Pancreas (tissue), 10 donors: Measurements from ENCODE around the gene OR4N2. TPM values are rescaled to one million over a fixed set of nuclear protein-coding genes. Genes with fewer than 3 reads are reported as not detected.
"Not testable (repeated sequence)": the region's sequence is repeated elsewhere in the genome, so short reads cannot be mapped to it uniquely, and the experiment has no call there.

Source experiments
- ATAC-seq, 4 donors: fragments of 200-7000 bp; cut with Tn5 transposase; one replicate each; pipeline versions ENCODE4 v1.8.0 to v1.9.1; 2020; ENCODE audit warnings: mild to moderate bottlenecking in 4 of 4, moderate library complexity in 4 of 4
- DNase-seq, 6 donors: peaks; one replicate each; pipeline ENCODE4 v3.0.0-alpha.2; 2020
- FAIRE-seq: peaks from 2 replicates; lab custom pipeline; 2012; peaks lifted over from hg19 to GRCh38; lab: Jason Lieb, UNC
- H3K27ac ChIP-seq, 4 donors: fragments of 200-600 bp; sonication (generic); 1 replicate in 3 of 4; 2 replicates in 1 of 4; pipeline versions ENCODE4 v1.5.0 to v1.8.0; 2020
- H3K27me3 ChIP-seq, 4 donors: fragments of 200-600 bp; one replicate each; pipeline ENCODE4 v1.8.0; 2021
- H3K36me3 ChIP-seq, 3 donors: fragments of 200-600 bp; sonication (generic) in 1 of 3; one replicate each; pipeline versions ENCODE4 v1.5.0 to v1.8.0; 2020 to 2021
- H3K4me1 ChIP-seq, 3 donors: fragments of 200-600 bp; one replicate each; pipeline ENCODE4 v1.8.0; 2021
- H3K4me3 ChIP-seq, 4 donors: fragments of 200-600 bp; sonication (generic) in 2 of 4; one replicate each; pipeline versions ENCODE4 v1.5.0 to v1.8.0; 2020 to 2021
- H3K9me3 ChIP-seq, 4 donors: fragments of 200-600 bp; one replicate each; pipeline ENCODE4 v1.8.0; 2021
- CTCF ChIP-seq, 4 donors: fragments of 200-600 bp; sonication (generic) in 3 of 4; IDR thresholded peaks; one replicate each; pipeline versions ENCODE4 v1.5.0 to v1.8.0; 2021; ENCODE audit warnings: antibody characterized with exemption in 4 of 4
- WGBS, 2 donors: extraction: QIAGEN DNeasy Blood & Tissue Kit; methylation state at CpG; one replicate each; pipeline ENCODE4 v1.1.7; 2013; 5-methylcytosine and 5-hydroxymethylcytosine counted together
- intact Hi-C, 3 donors: fragments of 100-400 bp; cut with DNase I; formaldehyde crosslinking; loops; one replicate each; pipeline versions ENCODE4 v1.11.1 to v1.14.2; 2022
- polyA plus RNA-seq, 2 donors: library from polyadenylated mRNA; stranded (reverse); fragments of 200-250 nt; gene quantifications; one replicate each; pipeline ENCODE4 v1.2.3, GENCODE V29; 2013
- total RNA-seq, 6 donors: library from RNA; stranded (reverse); fragmentation: NEBNext Ultra II Directional in 4 of 6; extraction: Animal tissue kit (Norgen Biotek cat#: 25700) in 4 of 6; gene quantifications; one replicate each; pipeline versions ENCODE4 v1.2.1 to v1.2.4, GENCODE V29; 2021 to 2023
- donor health status: healthy with polysubstance abuse.
- donor health status: DM: no; HTN: no; CAD: no; lungs with moderate emphysema.
- donor health status: DM: no; HTN: no; CAD: no.
- donor health status: control.
- donor health status: control.
- donor health status: Bipolar disorder and iron deficiency.
- donor health status: DM: yes; HTN: yes; CAD: no.
- donor health status: DM: no; HTN: no; CAD: no.
- donor health status: DM: no; HTN: no; CAD: no.
- donor health status: DM: yes; HTN: yes; CAD: no.

OR4N2 gene
- total and polyA plus RNA-seq, 8 donors = not detected

- H3K27me3 ChIP-seq, H3K4me1 ChIP-seq, ATAC-seq, H3K4me3 ChIP-seq, FAIRE-seq, DNase-seq, H3K9me3 ChIP-seq, H3K27ac ChIP-seq, intact Hi-C loops, H3K36me3 ChIP-seq: not testable (repeated sequence)
- 41 to 51% methylated on average over 7 of the region's 7 CpGs for WGBS, 2 donors
These were observed 15.4 kb upstream of the OR4N2 start for GRCh38 chr14:19788150-19788549.

- H3K4me1 ChIP-seq, FAIRE-seq, H3K4me3 ChIP-seq, intact Hi-C loops, H3K27ac ChIP-seq, H3K9me3 ChIP-seq, ATAC-seq, H3K36me3 ChIP-seq, H3K27me3 ChIP-seq: not testable (repeated sequence)
- DNase-seq = peak in 1 of 6 donors; percentile 22
- WGBS, 2 donors = 46 to 67% methylated on average over 10 of the region's 10 CpGs
These were observed 7.0 kb upstream of the OR4N2 start for GRCh38 chr14:19796520-19797108.

- Histone ChIP-seq H3K27ac (no peak overlapping the region), H3K9me3 (no peaks in the 10 kb centered on the region), H3K4me1 (no peaks in the 10 kb centered on the region), H3K27me3 (no peaks in the 10 kb centered on the region), H3K36me3 (no peaks in the 10 kb centered on the region), H3K4me3 (no peak overlapping the region)
- 69 to 77% methylated on average over 5 of the region's 5 CpGs for WGBS, 2 donors
- FAIRE-seq (no peak), ATAC-seq (peak in 1 of 4 donors; percentile 19), DNase-seq (peak in 1 of 6 donors; percentile 70)
- no peak for TF ChIP-seq CTCF (IDR thresholded peaks at IDR 0.05)
- intact Hi-C loops = no loop called here
These were observed 3.7 kb upstream of the OR4N2 start for GRCh38 chr14:19799880-19800279.

- H3K27me3 ChIP-seq = no peaks in the 10 kb centered on the region
- no peak overlapping the region for H3K4me3 ChIP-seq
- H3K36me3 ChIP-seq = no peaks in the 10 kb centered on the region
- no peak for TF ChIP-seq CTCF (IDR thresholded peaks at IDR 0.05)
- no peaks in the 10 kb centered on the region for H3K9me3 ChIP-seq
- FAIRE-seq = no peak
- intact Hi-C loops = no loop called here
- WGBS, 2 donors = 66 to 70% methylated on average over 17 of the region's 17 CpGs
- no peak overlapping the region for H3K27ac ChIP-seq
- DNase-seq = peak in 1 of 6 donors; percentile 69
- ATAC-seq = peak in 2 of 4 donors; percentile 17 to 29
- no peaks in the 10 kb centered on the region for H3K4me1 ChIP-seq
These were observed 3.1 kb upstream of the OR4N2 start for GRCh38 chr14:19800282-19801117.

GRCh38 chr14:19801118-19801464, 2.5 kb upstream of the OR4N2 start:
- no peaks in the 10 kb centered on the region for H3K9me3 ChIP-seq
- ATAC-seq = peak in 2 of 4 donors; percentile 15 to 21
- no peaks in the 10 kb centered on the region for H3K4me1 ChIP-seq
- WGBS, 2 donors = 53 to 69% methylated on average over 13 of the region's 13 CpGs
- no peak overlapping the region for H3K27ac ChIP-seq
- FAIRE-seq = no peak
- no peak overlapping the region for H3K4me3 ChIP-seq
- no peaks in the 10 kb centered on the region for H3K36me3 ChIP-seq
- no peak for DNase-seq
- H3K27me3 ChIP-seq = no peaks in the 10 kb centered on the region
- intact Hi-C loops = no loop called here
- TF ChIP-seq CTCF (IDR thresholded peaks at IDR 0.05) = no peak

- H3K4me3 ChIP-seq, H3K4me1 ChIP-seq, ATAC-seq, H3K9me3 ChIP-seq, H3K27ac ChIP-seq, H3K36me3 ChIP-seq, DNase-seq, H3K27me3 ChIP-seq, intact Hi-C loops: not testable (repeated sequence)
- 29 to 37% methylated on average over 4 of the region's 4 CpGs for WGBS, 2 donors
- peak; percentile 32 for FAIRE-seq
These were observed 9.8 kb downstream of the OR4N2 start for GRCh38 chr14:19813171-19813920.

- H3K4me3 ChIP-seq, FAIRE-seq, ATAC-seq, H3K36me3 ChIP-seq, H3K9me3 ChIP-seq, H3K27ac ChIP-seq, H3K27me3 ChIP-seq, intact Hi-C loops, DNase-seq, H3K4me1 ChIP-seq: not testable (repeated sequence)
- WGBS, 2 donors = 41 to 78% methylated on average over 1 of the region's 1 CpG
These were observed 16.3 kb downstream of the OR4N2 start for GRCh38 chr14:19819879-19820278.

- H3K9me3 ChIP-seq, H3K27me3 ChIP-seq, H3K36me3 ChIP-seq, H3K4me1 ChIP-seq, FAIRE-seq, DNase-seq, ATAC-seq, intact Hi-C loops, H3K4me3 ChIP-seq, H3K27ac ChIP-seq: not testable (repeated sequence)
- 47 to 49% methylated on average over 6 of the region's 6 CpGs for WGBS, 2 donors
These were observed 17.4 kb downstream of the OR4N2 start for GRCh38 chr14:19821016-19821415.
